GM13976 (cell line): ENCODE data around the gene SLC26A1.
"Not testable (repeated sequence)": the region's sequence is repeated elsewhere in the genome, so short reads cannot be mapped to it uniquely, and the experiment has no call there.

Experiments used
- DNase-seq: peaks from one replicate; pipeline ENCODE4 v3.0.0; 2012; ENCODE audit warnings: low spot score
- CTCF ChIP-seq: IDR thresholded peaks from 2 replicates; pipeline ENCODE4 v1.5.1; 2012; ENCODE audit warnings: borderline replicate concordance, mild to moderate bottlenecking; ENCODE audit not compliant: insufficient read depth; ENCODE audit errors: extremely low read depth, missing control alignments, control extremely low read depth
- in situ Hi-C: fragments of 300-500 bp; cut with MboI; formaldehyde crosslinking; loops from one replicate; pipeline ENCODE4 v1.12.0; 2022; ENCODE audit warnings: low sequenced_read_pairs, mixed read lengths, inconsistent platforms; ENCODE audit not compliant: unreplicated experiment

Gene SLC26A1

GRCh38 chr4:1003271-1004070 is 10.3 kb upstream of the SLC26A1 start:
- no peak for TF ChIP-seq CTCF
- in situ Hi-C loops = no loop called here
- no peak for DNase-seq

- no peak for DNase-seq
- in situ Hi-C loops = no loop called here
- TF ChIP-seq CTCF = no peak
These were observed 9.5 kb upstream of the SLC26A1 start for GRCh38 chr4:1002631-1003251.

- DNase-seq = no peak
- TF ChIP-seq CTCF = no peak
- in situ Hi-C loops = no loop called here
These were observed 9.0 kb upstream of the SLC26A1 start for GRCh38 chr4:1002131-1002630.

DNA sequence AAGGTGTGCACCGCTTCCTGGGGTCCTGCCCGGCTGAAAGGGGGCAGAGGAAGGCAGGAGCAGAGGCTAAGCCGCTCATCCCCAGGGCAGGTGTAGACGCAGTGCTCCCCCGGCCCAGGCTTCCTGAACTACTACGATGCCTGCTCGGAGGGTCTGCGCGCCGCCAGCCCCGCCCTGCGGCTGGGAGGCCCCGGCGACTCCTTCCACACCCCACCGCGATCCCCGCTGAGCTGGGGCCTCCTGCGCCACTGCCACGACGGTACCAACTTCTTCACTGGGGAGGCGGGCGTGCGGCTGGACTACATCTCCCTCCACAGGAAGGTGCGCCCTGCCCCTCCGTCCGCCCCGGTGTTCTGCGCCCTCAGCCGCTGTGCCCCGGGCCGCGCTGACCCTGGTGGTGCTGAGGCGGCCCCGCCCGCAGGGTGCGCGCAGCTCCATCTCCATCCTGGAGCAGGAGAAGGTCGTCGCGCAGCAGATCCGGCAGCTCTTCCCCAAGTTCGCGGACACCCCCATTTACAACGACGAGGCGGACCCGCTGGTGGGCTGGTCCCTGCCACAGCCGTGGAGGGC is 8.4 kb upstream of the SLC26A1 start:
- no peak for TF ChIP-seq CTCF
- in situ Hi-C loops = no loop called here
- DNase-seq = no peak

GRCh38 chr4:1000686-1001260 is 7.6 kb upstream of the SLC26A1 start:
- no peak for DNase-seq
- in situ Hi-C loops = no loop called here
- TF ChIP-seq CTCF = no peak

GRCh38 chr4:999882-1000425 is 6.8 kb upstream of the SLC26A1 start:
- DNase-seq = no peak
- in situ Hi-C loops = no loop called here
- TF ChIP-seq CTCF = no peak

GRCh38 chr4:999240-999863 is 6.1 kb upstream of the SLC26A1 start:
- in situ Hi-C loops, DNase-seq: not testable (repeated sequence)
